ENCODE measurements around the gene SLC39A11. TPM values are rescaled to one million over a fixed set of nuclear protein-coding genes. Genes with fewer than 3 reads are reported as not detected.

Gene SLC39A11
- polyA plus RNA-seq, 1 of the 3 experiments (the other 2 are of a cell fraction), result 23.5 TPM

GRCh38 chr17:73025041-73025560, 67.4 kb downstream of the SLC39A11 start:
- DNase-seq, result no peak
- 86% methylated on average over 6 of the region's 6 CpGs for WGBS (ENCODE audit: low lambda C conversion rate)
- Histone ChIP-seq H3K9ac (no peak overlapping the region), H4K20me1 (ENCODE audit: insufficient read depth) (no peaks in the 10 kb centered on the region), H3K9me2 (no peaks in the 10 kb centered on the region), H3K9me3 (no peaks in the 10 kb centered on the region), H3K27me3 (ENCODE audit: insufficient read depth) (no peaks in the 10 kb centered on the region), H3K27ac (ENCODE audit: low read depth in 2 of 2, low read length in 1 of 2) (no peak overlapping the region), H3K4me1 (ENCODE audit: control insufficient read depth in 1 of 2, insufficient read depth in 2 of 2, low read depth in 1 of 2, low read length in 1 of 2) (peaks cover 5 to 11% of the 10 kb centered on the region in 2 experiments; a peak in 1 of 4 replicates), H3K4me3 (ENCODE audit: low read depth in 2 of 2, low read length in 1 of 2) (no peak overlapping the region), H2AFZ (ENCODE audit: low read depth) (no peak overlapping the region), H3K79me2 (ENCODE audit: insufficient read depth) (no peaks in the 10 kb centered on the region), H3K36me3 (replicated peaks in 1 of 2; ENCODE audit: control insufficient read depth in 1 of 2, insufficient read depth in 2 of 2, low read length in 1 of 2) (no peaks in the 10 kb centered on the region), H3F3A (replicated peaks; ENCODE audit: insufficient read depth) (peaks cover 7% of the 10 kb centered on the region), H3K4me2 (no peak overlapping the region)
- TF ChIP-seq PBX3 (IDR thresholded peaks at IDR 0.05), result no peak
- ChIA-PET POLR2A (no interaction called here), CTCF (no interaction called here)

DNA sequence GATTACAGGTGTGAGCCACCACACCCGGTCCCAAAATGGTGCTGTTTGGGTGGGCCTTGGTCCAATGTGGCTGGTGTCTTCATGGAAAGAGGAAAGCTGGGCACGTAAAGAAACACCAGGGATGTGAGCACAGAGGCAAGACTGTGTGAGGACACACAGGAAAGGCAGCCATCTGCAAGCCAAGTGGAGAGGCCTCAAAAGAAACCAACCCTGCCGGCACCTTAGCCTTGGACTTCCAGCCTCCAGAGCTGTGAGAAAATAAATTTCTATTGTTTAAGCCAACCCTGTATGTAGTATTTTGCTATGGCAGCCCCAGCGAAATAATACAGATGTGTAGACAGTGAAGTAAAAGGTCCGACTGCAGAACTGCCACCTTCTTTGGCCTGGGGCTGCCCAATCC, 68.7 kb downstream of the SLC39A11 start:
- no peaks in the 10 kb centered on the region for H3K27me3 ChIP-seq (ENCODE audit: insufficient read depth)
- WGBS (ENCODE audit: low lambda C conversion rate), result 87% methylated on average over 5 of the region's 5 CpGs
- H3K4me2 ChIP-seq, result no peak overlapping the region
- TF ChIP-seq FOSL2 (IDR thresholded peaks at IDR 0.05; ENCODE audit: borderline replicate concordance, low read depth) (no peak), PBX3 (IDR thresholded peaks at IDR 0.05) (no peak), FOXM1 (IDR thresholded peaks at IDR 0.05; ENCODE audit: low read depth) (no peak), RCOR1 (IDR thresholded peaks at IDR 0.05; ENCODE audit: low read length) (no peak), JUND (IDR thresholded peaks at IDR 0.05) (no peak)
- no peaks in the 10 kb centered on the region for H3K79me2 ChIP-seq (ENCODE audit: insufficient read depth)
- no peak overlapping the region for H3K9ac ChIP-seq
- CTCF ChIA-PET, result interaction anchor here (1.5 kb wide), 1 partner anchor 37 kb away, joined by 5 read pairs; no protein-coding TSS in a partner anchor
- H3K4me3 ChIP-seq (ENCODE audit: low read depth in 2 of 2, low read length in 1 of 2), result no peak overlapping the region
- H4K20me1 ChIP-seq (ENCODE audit: insufficient read depth), result no peaks in the 10 kb centered on the region
- H3K4me1 ChIP-seq (ENCODE audit: control insufficient read depth in 1 of 2, insufficient read depth in 2 of 2, low read depth in 1 of 2, low read length in 1 of 2), result peaks cover 5 to 9% of the 10 kb centered on the region in 2 experiments; a peak in 1 of 4 replicates
- no peak for DNase-seq
- H3K9me2 ChIP-seq, result no peaks in the 10 kb centered on the region
- no peak overlapping the region for H2AFZ ChIP-seq (ENCODE audit: low read depth)
- H3F3A ChIP-seq (replicated peaks; ENCODE audit: insufficient read depth), result peaks cover 7% of the 10 kb centered on the region
- no peaks in the 10 kb centered on the region for H3K36me3 ChIP-seq (replicated peaks in 1 of 2; ENCODE audit: control insufficient read depth in 1 of 2, insufficient read depth in 2 of 2, low read length in 1 of 2)
- POLR2A ChIA-PET, result interaction anchor here (0.6 kb wide), 1 partner anchor 411 kb away, joined by 6 read pairs; no protein-coding TSS in a partner anchor
- peaks cover 7% of the 10 kb centered on the region; the same call in 1 of the 2 replicates for H3K9me3 ChIP-seq
- H3K27ac ChIP-seq (ENCODE audit: low read depth in 2 of 2, low read length in 1 of 2), result no peak overlapping the region

- DNase-seq, result peak; percentile 42
- ChIA-PET POLR2A (no interaction called here), CTCF (interaction anchor here (1.0 to 1.5 kb wide), 4 partner anchors 36 to 298 kb away, joined by 3 to 5 read pairs (median 4); no protein-coding TSS in a partner anchor)
- Histone ChIP-seq H3K36me3 (replicated peaks in 1 of 2; ENCODE audit: control insufficient read depth in 1 of 2, insufficient read depth in 2 of 2, low read length in 1 of 2) (no peaks in the 10 kb centered on the region), H3K27ac (ENCODE audit: low read depth in 2 of 2, low read length in 1 of 2) (no peak overlapping the region), H3K79me2 (ENCODE audit: insufficient read depth) (no peaks in the 10 kb centered on the region), H3K9me2 (no peaks in the 10 kb centered on the region), H3K4me1 (ENCODE audit: control insufficient read depth in 1 of 2, insufficient read depth in 2 of 2, low read depth in 1 of 2, low read length in 1 of 2) (peaks cover 4 to 5% of the 10 kb centered on the region in 2 experiments; a peak in 1 of 4 replicates), H3K27me3 (ENCODE audit: insufficient read depth) (no peaks in the 10 kb centered on the region), H3K4me2 (no peak overlapping the region), H3K4me3 (ENCODE audit: low read depth in 2 of 2, low read length in 1 of 2) (no peak overlapping the region), H3K9ac (no peak overlapping the region), H3F3A (replicated peaks; ENCODE audit: insufficient read depth) (peaks cover 16% of the 10 kb centered on the region), H4K20me1 (ENCODE audit: insufficient read depth) (no peaks in the 10 kb centered on the region), H3K9me3 (peaks cover 11% of the 10 kb centered on the region; the same call in 1 of the 2 replicates), H2AFZ (ENCODE audit: low read depth) (no peak overlapping the region)
- WGBS (ENCODE audit: low lambda C conversion rate), result 94% methylated on average over 2 of the region's 2 CpGs
- no peak for TF ChIP-seq REST (IDR thresholded peaks at IDR 0.05; ENCODE audit: low read depth, low read length)
- no peak for TF ChIP-seq NRF1 (IDR thresholded peaks at IDR 0.05; ENCODE audit: low read depth, low read length)
- TF ChIP-seq SIN3A (IDR thresholded peaks at IDR 0.05; ENCODE audit: borderline replicate concordance, low read depth, low read length), result no peak
- TF ChIP-seq, protein P1, sequence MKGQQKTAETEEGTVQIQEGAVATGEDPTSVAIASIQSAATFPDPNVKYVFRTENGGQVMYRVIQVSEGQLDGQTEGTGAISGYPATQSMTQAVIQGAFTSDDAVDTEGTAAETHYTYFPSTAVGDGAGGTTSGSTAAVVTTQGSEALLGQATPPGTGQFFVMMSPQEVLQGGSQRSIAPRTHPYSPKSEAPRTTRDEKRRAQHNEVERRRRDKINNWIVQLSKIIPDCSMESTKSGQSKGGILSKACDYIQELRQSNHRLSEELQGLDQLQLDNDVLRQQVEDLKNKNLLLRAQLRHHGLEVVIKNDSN (IDR thresholded peaks at IDR 0.05; ENCODE audit: borderline replicate concordance, low read depth), result no peak
- TF ChIP-seq TEAD4 (IDR thresholded peaks at IDR 0.05; ENCODE audit: borderline replicate concordance, insufficient read depth), result no peak
- TF ChIP-seq POLR2AphosphoS5 (IDR thresholded peaks at IDR 0.05; ENCODE audit: low read depth, low read length), result no peak
- no peak for TF ChIP-seq JUND (IDR thresholded peaks at IDR 0.05)
- TF ChIP-seq TAF1 (IDR thresholded peaks at IDR 0.05; ENCODE audit: borderline replicate concordance, low read depth, low read length), result no peak
- TF ChIP-seq FOXM1 (IDR thresholded peaks at IDR 0.05; ENCODE audit: low read depth), result no peak
Observed at GRCh38 chr17:73022694-73023093, 69.8 kb downstream of the SLC39A11 start.
